Activated CD4-positive, CD25-positive, alpha-beta regulatory T cell (primary cell): ENCODE results near the gene FNDC10.

ENCODE experiments used
- DNase-seq, 4 experiments: peaks; one replicate each; lab custom pipeline; 2025; lab: John Stamatoyannopoulos, UW

FNDC10 gene

GRCh38 chr1:1627829-1628753, 28.2 kb upstream of the FNDC10 start:
- DNase-seq, result no peak

GRCh38 chr1:1627261-1627828, 27.4 kb upstream of the FNDC10 start:
- DNase-seq, result no peak

GRCh38 chr1:1626207-1627141, 26.5 kb upstream of the FNDC10 start:
- DNase-seq, result no peak

GRCh38 chr1:1625824-1626206, 25.9 kb upstream of the FNDC10 start:
- no peak for DNase-seq

GRCh38 chr1:1625404-1625775, 25.5 kb upstream of the FNDC10 start:
- DNase-seq, result no peak

GRCh38 chr1:1624443-1625403, 24.8 kb upstream of the FNDC10 start:
- DNase-seq, result no peak

- DNase-seq, result no peak
Measured at GRCh38 chr1:1623631-1624442, 23.9 kb upstream of the FNDC10 start.

GRCh38 chr1:1623181-1623630, 23.3 kb upstream of the FNDC10 start:
- no peak for DNase-seq

- no peak for DNase-seq
Measured at GRCh38 chr1:1622788-1623094, 22.8 kb upstream of the FNDC10 start.

- DNase-seq, result no peak
Measured at GRCh38 chr1:1622010-1622787, 22.3 kb upstream of the FNDC10 start.

GRCh38 chr1:1621173-1622009, 21.5 kb upstream of the FNDC10 start:
- DNase-seq, result no peak

- DNase-seq, result no peak
Measured at GRCh38 chr1:1620433-1621139, 20.7 kb upstream of the FNDC10 start.

- DNase-seq, result no peak
Measured at GRCh38 chr1:1619917-1620361, 20.0 kb upstream of the FNDC10 start.

- no peak for DNase-seq
Measured at GRCh38 chr1:1618396-1619068, 18.6 kb upstream of the FNDC10 start.

GRCh38 chr1:1617925-1618324, 18.0 kb upstream of the FNDC10 start:
- no peak for DNase-seq

GRCh38 chr1:1617516-1617915, 17.6 kb upstream of the FNDC10 start:
- DNase-seq, result no peak

GRCh38 chr1:1616838-1617237, 16.9 kb upstream of the FNDC10 start:
- no peak for DNase-seq
